CD4-positive, alpha-beta T cell treated with Interleukin-12 subunit alpha and Interleukin-12 subunit beta, for 1 hour (primary cell): ENCODE results near the gene HPSE.
"Not testable (repeated sequence)": the region's sequence is repeated elsewhere in the genome, so short reads cannot be mapped to it uniquely, and the experiment has no call there.

ENCODE experiments used
- DNase-seq: peaks from one replicate; pipeline ENCODE4 v3.0.0-alpha.2; 2020

Gene HPSE

GRCh38 chr4:83329521-83330110, 5.0 kb downstream of the HPSE start:
- no peak for DNase-seq

- no peak for DNase-seq
These were observed 6.0 kb downstream of the HPSE start for GRCh38 chr4:83328521-83329187.

GRCh38 chr4:83326546-83326945, 8.1 kb downstream of the HPSE start:
- no peak for DNase-seq

DNA sequence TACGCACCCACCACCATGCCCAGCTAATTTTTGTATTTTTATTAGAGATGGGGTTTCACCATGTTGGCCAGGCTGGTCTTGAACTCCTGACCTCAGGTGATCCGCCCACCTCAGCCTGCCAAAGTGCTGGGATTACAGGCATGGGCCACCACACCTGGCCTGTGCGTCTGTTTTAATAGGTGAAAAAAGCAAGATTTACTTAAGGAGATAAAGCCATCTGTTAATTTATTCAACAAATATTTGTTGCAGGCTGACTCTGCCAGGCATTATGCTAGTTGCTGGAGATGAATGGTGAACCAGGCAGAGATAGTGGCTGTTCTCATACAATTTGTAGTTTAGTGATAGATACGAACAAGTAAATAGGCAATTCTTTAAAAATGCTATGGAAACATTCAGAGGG, 9.3 kb downstream of the HPSE start:
- not testable (repeated sequence) for DNase-seq

GRCh38 chr4:83323136-83323535, 11.5 kb downstream of the HPSE start:
- DNase-seq: no peak

DNA sequence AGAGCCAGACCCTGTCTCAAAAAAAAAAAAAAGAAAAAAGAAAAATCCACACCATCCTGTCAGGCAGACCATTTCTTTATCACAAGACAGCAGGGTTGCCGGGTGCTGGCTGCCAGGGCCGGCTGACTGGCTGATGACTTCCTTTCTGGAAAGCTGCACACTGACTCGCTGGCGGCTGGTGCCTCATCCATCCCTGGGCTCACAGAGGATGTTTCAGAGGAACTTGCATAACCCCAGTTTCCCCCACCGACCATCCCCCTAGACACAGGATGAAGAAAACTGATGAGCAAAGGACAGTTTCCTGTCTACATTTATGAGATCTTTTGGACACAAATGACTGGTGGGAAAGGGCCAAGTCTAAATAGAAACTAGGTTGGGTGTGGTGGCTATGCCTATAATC, 14.1 kb downstream of the HPSE start:
- DNase-seq: no peak

GRCh38 chr4:83318666-83319065, 16.0 kb downstream of the HPSE start:
- DNase-seq: no peak

DNA sequence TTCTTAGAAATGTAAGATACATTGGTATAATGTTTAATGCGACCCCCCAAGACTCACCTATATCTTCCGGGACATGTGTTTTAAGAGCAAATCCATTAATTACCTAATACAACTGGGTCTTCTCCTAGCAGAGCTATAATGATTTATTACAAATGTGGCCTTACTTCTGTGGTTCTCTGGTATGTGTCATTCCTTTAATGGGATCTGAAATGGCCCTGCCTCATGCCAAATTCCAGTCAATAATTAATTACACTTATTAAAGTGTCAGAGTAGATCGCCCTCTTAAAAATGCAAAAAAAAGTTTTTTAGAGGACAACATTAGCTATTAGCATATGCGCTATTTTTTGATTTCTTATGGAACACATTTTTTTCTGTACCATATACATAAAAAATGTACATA, 17.0 kb downstream of the HPSE start:
- no peak for DNase-seq

DNA sequence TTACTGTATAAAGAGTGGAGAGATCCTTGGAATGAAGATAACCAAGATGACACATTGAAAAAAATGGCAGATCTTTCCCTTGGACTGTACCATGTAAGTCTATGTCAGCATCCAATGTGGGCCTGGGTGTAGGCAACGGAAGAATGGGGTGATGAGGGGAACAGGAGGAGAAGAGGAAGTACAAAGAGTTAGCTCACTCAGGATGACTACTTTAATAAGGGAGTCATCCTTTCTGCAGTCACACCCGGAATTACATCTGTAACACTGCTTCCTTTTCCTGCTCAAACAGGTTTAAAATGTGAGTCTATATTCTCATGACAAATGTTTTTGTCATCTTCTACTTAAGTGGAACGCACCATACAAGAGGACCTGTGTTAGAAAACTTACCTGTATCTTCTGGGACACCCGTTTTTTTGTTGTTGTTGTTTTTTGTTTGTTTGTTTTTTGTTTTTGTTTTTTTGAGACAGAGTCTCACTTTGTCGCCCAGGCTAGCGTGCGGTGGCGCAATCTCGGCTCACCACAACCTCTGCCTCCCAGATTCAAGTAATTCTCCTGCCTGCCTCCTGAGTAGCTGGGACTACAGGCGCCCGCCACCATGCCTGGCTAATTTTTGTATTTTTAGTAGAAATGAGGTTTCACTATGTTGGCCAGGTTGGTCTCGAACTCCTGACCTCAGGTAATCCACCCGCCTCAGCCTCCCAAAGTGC, 18.0 kb downstream of the HPSE start:
- no peak for DNase-seq

DNA sequence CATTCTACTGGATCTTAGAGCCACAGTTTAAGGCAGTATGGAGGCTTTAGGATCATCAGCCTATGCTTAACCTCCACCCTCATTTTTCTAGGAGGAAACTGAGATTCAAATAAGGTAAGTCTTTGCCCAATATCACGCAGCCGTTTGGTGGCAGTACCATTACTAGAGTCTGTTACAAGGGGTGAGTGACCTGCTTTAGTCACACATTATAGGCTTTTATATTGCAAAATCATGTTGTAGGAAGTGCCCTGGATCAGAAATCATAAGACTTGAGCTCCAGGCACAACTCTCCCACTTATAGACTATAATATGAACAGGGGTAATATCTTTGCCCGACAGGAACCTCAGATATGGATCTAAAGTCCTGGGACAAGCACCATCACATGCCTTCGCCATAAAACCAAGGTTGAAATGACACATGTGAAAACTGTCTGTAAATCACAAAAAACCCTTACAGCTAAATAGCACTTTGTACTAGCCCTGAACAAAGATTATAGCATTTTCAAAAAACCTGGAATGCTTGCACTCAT, 19.2 kb downstream of the HPSE start:
- no peak for DNase-seq

DNA sequence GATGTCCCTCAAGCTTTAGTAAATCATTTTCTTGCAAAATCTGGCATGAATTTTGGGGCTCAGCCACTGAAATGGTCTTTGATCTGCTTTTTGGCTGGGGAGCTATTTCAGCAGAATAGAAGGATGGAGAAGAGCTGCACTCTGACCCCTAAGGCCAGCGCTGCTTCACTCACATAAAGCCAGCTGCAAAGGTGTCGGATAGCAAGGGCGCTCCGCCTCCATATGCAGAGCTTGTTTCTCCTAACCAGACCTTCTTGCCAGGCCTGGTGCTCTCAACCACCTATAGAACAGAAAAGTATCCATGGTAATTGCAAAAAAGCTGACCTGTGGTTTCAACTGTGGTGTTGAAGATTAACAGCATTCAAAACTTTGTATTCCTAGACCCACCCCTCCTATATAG, 26.0 kb downstream of the HPSE start:
- no peak for DNase-seq

- DNase-seq: no peak
These were observed 26.7 kb downstream of the HPSE start for GRCh38 chr4:83307920-83308319.

GRCh38 chr4:83305187-83305586, 29.5 kb downstream of the HPSE start:
- DNase-seq: no peak

DNA sequence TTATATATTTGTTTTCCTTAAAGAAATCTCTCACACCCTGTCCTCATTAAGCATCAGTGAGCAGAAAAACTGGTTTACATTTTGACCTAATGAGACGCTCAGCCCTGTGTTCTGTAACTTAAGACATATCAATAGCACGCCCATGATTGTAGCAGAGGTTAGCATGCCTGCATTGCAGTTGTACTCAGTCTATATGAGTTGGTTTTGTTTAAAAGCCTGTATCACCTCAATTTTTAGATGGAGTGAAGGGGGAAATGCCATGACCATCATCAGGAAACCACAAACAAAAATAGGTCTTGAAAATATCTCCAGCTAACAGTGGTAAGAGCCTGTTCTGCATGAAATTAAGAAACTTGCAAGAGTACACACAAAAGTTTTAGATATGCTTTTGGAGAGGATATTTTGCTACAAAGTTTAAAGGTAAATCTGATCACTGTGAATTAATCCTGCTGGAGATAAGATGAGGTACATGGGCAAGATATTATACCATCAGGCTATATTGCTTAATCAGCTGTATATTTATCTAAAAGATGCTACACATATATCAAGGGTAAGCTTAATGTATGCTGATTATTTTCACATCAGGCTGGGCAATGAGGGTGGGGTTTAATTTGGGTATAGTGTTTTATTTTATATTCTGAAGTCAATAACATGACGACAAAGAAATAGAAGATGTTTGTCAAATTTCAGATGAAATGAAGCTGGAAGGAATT, 36.9 kb downstream of the HPSE start:
- DNase-seq: peak; percentile 9

DNA sequence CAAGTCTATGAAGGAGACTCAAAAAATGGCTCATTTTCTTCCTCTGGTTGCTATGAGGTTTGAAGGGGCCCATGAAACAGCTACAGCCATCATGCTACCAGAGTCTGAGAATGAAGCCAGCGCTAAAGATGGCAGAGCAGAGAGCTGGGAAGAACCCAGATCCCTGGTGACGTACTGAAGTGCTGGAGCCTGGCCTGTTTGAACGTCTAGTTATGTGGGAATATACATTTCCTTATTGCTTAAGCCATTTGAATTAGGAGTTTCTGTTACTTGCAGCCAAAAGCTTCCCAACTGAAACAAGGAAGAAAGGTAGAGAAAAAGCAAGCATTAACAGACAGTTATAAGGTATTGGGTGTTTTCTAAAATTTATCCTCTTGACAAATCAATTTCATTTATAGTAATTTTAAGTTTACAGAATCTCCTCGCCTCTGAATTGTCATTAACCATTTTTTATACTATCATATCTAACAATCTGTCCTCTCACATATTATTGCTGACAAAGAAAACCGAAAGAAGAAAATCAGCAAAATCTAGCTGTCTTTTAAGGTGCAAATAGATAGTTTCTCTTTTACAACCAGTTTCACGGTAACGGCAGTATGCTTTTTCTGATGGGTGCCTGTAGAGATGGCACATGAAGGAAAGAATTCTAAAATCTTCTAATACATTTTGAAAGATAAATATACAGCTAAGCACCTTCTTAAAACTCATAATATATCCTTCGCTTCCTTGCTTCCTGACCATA, 41.2 kb downstream of the HPSE start:
- no peak for DNase-seq

DNA sequence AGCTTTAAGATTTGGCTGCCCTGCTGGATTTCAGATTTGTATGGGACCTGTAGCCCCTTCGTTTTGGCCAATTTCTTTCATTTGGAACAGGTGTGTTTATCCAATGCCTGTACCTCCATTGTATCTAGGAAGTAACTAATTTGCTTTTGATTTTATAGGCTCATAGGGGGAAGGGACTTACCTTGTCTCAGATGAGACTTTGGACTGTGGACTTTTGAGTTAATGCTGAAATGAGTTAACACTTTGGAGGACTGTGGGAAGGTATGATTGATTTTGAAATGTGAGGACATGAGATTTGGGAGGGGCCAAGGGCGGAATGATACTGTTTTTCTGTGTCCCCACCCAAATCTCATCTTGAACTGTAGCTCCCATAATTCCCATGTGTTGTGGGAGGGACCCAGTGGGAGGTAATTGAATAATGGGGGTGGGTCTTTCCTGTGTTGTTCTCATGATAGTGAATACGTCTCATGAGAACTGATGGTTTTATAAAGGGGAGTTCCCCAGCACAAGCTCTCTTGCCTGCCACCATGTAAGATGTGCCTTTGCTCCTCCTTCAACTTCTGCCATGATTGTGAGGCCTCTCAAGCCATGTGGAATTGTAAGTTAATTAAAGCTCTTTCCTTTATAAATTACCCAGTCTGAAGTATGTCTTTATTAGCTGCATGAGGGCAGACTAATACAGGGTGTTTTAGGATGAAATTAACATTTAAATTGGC, 44.4 kb downstream of the HPSE start:
- DNase-seq: not testable (repeated sequence)

- not testable (repeated sequence) for DNase-seq
These were observed 46.3 kb downstream of the HPSE start for GRCh38 chr4:83288381-83288780.

GRCh38 chr4:83285055-83285407, 49.6 kb downstream of the HPSE start:
- DNase-seq: peak; percentile 60

- peak; percentile 93 for DNase-seq
These were observed 50.2 kb downstream of the HPSE start, which contains the start of gene COQ2 for GRCh38 chr4:83284193-83285054. Gene COQ2 (minus strand): TSS chr4:83284798. CDS start chr4:83284764, 34 bp downstream.

GRCh38 chr4:83283181-83283580, 51.5 kb downstream of the HPSE start:
- DNase-seq: no peak

- DNase-seq: peak; percentile 79
These were observed 52.6 kb downstream of the HPSE start for GRCh38 chr4:83282049-83282535.
